GM19328 (cell line): ENCODE measurements around the gene TOB1.

Experiments used
- ATAC-seq: cut with Tn5 transposase; IDR thresholded peaks from one replicate; pipeline ENCODE4 v1.9.1; 2021; ENCODE audit warnings: mild to moderate bottlenecking, moderate library complexity; ENCODE audit not compliant: unreplicated experiment

The TOB1 gene

GRCh38 chr17:50866261-50866949, at the start of gene TOB1:
Gene TOB1, minus strand, starts transcription at chr17:50866354. Its CDS starts 2,337 bp downstream, at chr17:50864017.
- ATAC-seq = peak; percentile 61

GRCh38 chr17:50914505-50915063, 48.4 kb upstream of the TOB1 start:
- ATAC-seq = no peak

GRCh38 chr17:50913120-50913519, 47.0 kb upstream of the TOB1 start:
- ATAC-seq = no peak

GRCh38 chr17:50911890-50912289, 45.7 kb upstream of the TOB1 start:
- no peak for ATAC-seq

- no peak for ATAC-seq
Observed at GRCh38 chr17:50911450-50911849, 45.3 kb upstream of the TOB1 start.

GRCh38 chr17:50909765-50910605, 43.8 kb upstream of the TOB1 start:
- ATAC-seq = no peak

GRCh38 chr17:50908860-50909764, 43.0 kb upstream of the TOB1 start:
- ATAC-seq = no peak

- ATAC-seq = no peak
Observed at GRCh38 chr17:50908140-50908859, 42.1 kb upstream of the TOB1 start.

GRCh38 chr17:50906443-50906842, 40.3 kb upstream of the TOB1 start:
- ATAC-seq = no peak

- no peak for ATAC-seq
Observed at GRCh38 chr17:50905460-50905803, 39.3 kb upstream of the TOB1 start.

GRCh38 chr17:50904518-50905459, 38.6 kb upstream of the TOB1 start:
- no peak for ATAC-seq

- no peak for ATAC-seq
Observed at GRCh38 chr17:50903604-50904517, 37.7 kb upstream of the TOB1 start.

- no peak for ATAC-seq
Observed at GRCh38 chr17:50902372-50903353, 36.5 kb upstream of the TOB1 start.

GRCh38 chr17:50900383-50900892, 34.3 kb upstream of the TOB1 start:
- ATAC-seq = no peak

- no peak for ATAC-seq
Observed at GRCh38 chr17:50899559-50900319, 33.6 kb upstream of the TOB1 start.

GRCh38 chr17:50899005-50899460, 32.9 kb upstream of the TOB1 start:
- no peak for ATAC-seq
